ENCODE results near the gene PTP4A1.
"Not testable (repeated sequence)": the region's sequence is repeated elsewhere in the genome, so short reads cannot be mapped to it uniquely, and the experiment has no call there.

Gene PTP4A1

GRCh38 chr6:63572044-63572746 lies at the start of gene PTP4A1, which contains the start of gene LOC128125822:
TSS of gene PTP4A1 (plus strand) at chr6:63572480. CDS start at chr6:63576881, 4,401 bp downstream.
TSS of gene LOC128125822 (plus strand) at chr6:63572480.
- peak; percentile 86 to 89 for DNase-seq (ENCODE audit: low read depth in 2 of 2)

- not testable (repeated sequence) for DNase-seq (ENCODE audit: low read depth in 2 of 2)
Observed at GRCh38 chr6:63522911-63523287, 49.4 kb upstream of the PTP4A1 start.

- DNase-seq (ENCODE audit: low read depth in 2 of 2), result no peak
Observed at GRCh38 chr6:63523630-63524029, 48.6 kb upstream of the PTP4A1 start.

- no peak for DNase-seq (ENCODE audit: low read depth in 2 of 2)
Observed at GRCh38 chr6:63525186-63525878, 46.9 kb upstream of the PTP4A1 start.

- no peak for DNase-seq (ENCODE audit: low read depth in 2 of 2)
Observed at GRCh38 chr6:63526931-63527330, 45.3 kb upstream of the PTP4A1 start.

- DNase-seq (ENCODE audit: low read depth in 2 of 2), result no peak
Observed at GRCh38 chr6:63527658-63528514, 44.4 kb upstream of the PTP4A1 start.

GRCh38 chr6:63529498-63529897 lies 42.8 kb upstream of the PTP4A1 start:
- DNase-seq (ENCODE audit: low read depth in 2 of 2), result no peak

GRCh38 chr6:63530182-63530581 lies 42.1 kb upstream of the PTP4A1 start:
- no peak for DNase-seq (ENCODE audit: low read depth in 2 of 2)

GRCh38 chr6:63530991-63531390 lies 41.3 kb upstream of the PTP4A1 start:
- no peak for DNase-seq (ENCODE audit: low read depth in 2 of 2)

- DNase-seq (ENCODE audit: low read depth in 2 of 2), result no peak
Observed at GRCh38 chr6:63533026-63533425, 39.3 kb upstream of the PTP4A1 start.

- no peak for DNase-seq (ENCODE audit: low read depth in 2 of 2)
Observed at GRCh38 chr6:63533952-63534351, 38.3 kb upstream of the PTP4A1 start.

GRCh38 chr6:63537201-63537958 lies 34.9 kb upstream of the PTP4A1 start:
- DNase-seq (ENCODE audit: low read depth in 2 of 2), result no peak

GRCh38 chr6:63537959-63538300 lies 34.4 kb upstream of the PTP4A1 start:
- DNase-seq (ENCODE audit: low read depth in 2 of 2), result no peak

GRCh38 chr6:63538550-63538949 lies 33.7 kb upstream of the PTP4A1 start:
- no peak for DNase-seq (ENCODE audit: low read depth in 2 of 2)

GRCh38 chr6:63543001-63543400 lies 29.3 kb upstream of the PTP4A1 start:
- DNase-seq (ENCODE audit: low read depth in 2 of 2), result no peak

- no peak for DNase-seq (ENCODE audit: low read depth in 2 of 2)
Observed at GRCh38 chr6:63543982-63544381, 28.3 kb upstream of the PTP4A1 start.

GRCh38 chr6:63546236-63546635 lies 26.0 kb upstream of the PTP4A1 start:
- no peak for DNase-seq (ENCODE audit: low read depth in 2 of 2)

GRCh38 chr6:63546697-63547096 lies 25.6 kb upstream of the PTP4A1 start:
- no peak for DNase-seq (ENCODE audit: low read depth in 2 of 2)

GRCh38 chr6:63549076-63549475 lies 23.2 kb upstream of the PTP4A1 start:
- DNase-seq (ENCODE audit: low read depth in 2 of 2), result no peak

- no peak for DNase-seq (ENCODE audit: low read depth in 2 of 2)
Observed at GRCh38 chr6:63553208-63553607, 19.1 kb upstream of the PTP4A1 start.

GRCh38 chr6:63553900-63554299 lies 18.4 kb upstream of the PTP4A1 start:
- DNase-seq (ENCODE audit: low read depth in 2 of 2), result no peak

GRCh38 chr6:63554782-63555181 lies 17.5 kb upstream of the PTP4A1 start:
- DNase-seq (ENCODE audit: low read depth in 2 of 2), result no peak

Data from stimulated activated CD4-positive, alpha-beta T cell treated with anti-CD3 and anti-CD28 coated beads, Interleukin-1b, Interleukin-23, amount 100 ng/mL, for 1 hour (primary cell).